GM12872 (cell line): ENCODE measurements around the gene A3GALT2.

ENCODE experiments used
- TF ChIP-seq, protein P1 (sequence below): IDR thresholded peaks from 3 replicates; pipeline ENCODE4 v1.5.1; 2011; ENCODE audit warnings: low read depth, mild to moderate bottlenecking, low read length, moderate library complexity; ENCODE audit not compliant: insufficient read depth

Gene A3GALT2

DNA sequence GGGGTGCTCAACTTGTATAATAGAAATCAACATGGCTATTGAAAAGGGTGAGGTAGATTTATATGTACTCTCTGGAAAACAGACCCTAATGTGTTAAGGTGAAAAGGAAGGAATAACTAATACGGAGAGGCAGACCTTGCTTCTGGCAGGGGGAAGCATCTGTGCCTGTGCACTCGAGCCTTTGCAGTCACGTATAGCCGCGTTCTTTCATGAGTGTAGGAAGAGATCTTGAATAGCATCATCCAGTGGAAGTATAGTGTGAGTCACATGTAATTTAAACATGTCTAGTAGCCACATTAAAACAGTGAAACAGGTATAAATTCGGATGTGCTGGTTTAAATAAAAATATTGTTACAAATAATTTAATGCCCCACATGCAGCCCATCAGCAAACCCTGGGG, 3.0 kb downstream of the A3GALT2 start:
- TF ChIP-seq, protein P1, sequence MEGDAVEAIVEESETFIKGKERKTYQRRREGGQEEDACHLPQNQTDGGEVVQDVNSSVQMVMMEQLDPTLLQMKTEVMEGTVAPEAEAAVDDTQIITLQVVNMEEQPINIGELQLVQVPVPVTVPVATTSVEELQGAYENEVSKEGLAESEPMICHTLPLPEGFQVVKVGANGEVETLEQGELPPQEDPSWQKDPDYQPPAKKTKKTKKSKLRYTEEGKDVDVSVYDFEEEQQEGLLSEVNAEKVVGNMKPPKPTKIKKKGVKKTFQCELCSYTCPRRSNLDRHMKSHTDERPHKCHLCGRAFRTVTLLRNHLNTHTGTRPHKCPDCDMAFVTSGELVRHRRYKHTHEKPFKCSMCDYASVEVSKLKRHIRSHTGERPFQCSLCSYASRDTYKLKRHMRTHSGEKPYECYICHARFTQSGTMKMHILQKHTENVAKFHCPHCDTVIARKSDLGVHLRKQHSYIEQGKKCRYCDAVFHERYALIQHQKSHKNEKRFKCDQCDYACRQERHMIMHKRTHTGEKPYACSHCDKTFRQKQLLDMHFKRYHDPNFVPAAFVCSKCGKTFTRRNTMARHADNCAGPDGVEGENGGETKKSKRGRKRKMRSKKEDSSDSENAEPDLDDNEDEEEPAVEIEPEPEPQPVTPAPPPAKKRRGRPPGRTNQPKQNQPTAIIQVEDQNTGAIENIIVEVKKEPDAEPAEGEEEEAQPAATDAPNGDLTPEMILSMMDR: no peak

DNA sequence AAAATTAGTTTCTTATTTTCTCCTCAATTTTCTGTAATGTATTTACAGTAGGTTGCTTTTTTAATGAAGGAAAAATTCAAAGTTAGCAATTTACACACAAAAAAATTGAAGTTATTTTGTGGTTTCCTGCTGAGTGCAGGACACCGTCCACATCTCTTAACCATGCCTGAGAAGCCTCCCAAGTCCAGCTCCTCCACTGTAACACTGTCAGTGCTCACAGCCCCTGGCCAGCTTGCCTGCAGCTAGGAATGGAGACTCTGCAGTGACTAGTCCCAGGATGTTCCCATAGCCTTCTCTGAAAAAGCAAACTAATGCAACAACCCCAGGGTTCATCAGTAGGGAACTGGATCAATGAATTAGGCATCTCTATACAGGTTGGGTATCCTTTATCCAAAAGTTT, 3.5 kb downstream of the A3GALT2 start:
- TF ChIP-seq, protein P1: no peak

DNA sequence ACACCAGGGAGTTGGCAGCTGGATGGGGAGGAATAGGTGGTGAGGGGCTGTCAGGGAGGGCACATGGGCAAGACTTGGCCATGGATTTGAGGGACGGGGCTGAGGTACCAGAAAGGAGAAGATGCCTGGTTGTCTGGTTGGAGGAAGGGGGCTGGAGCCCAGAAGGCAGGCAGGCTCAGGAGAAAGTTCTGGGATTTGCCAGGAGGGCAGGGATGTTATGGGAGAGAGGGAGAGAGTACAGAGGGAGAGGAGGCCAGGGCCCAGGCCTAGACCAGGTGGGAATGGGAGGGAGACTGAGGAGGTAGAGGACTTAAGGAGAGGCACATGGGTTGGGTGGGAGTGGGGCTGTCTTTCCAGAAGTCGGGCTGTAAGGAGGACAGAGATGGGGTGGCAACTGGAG, 4.3 kb downstream of the A3GALT2 start:
- TF ChIP-seq, protein P1: no peak

DNA sequence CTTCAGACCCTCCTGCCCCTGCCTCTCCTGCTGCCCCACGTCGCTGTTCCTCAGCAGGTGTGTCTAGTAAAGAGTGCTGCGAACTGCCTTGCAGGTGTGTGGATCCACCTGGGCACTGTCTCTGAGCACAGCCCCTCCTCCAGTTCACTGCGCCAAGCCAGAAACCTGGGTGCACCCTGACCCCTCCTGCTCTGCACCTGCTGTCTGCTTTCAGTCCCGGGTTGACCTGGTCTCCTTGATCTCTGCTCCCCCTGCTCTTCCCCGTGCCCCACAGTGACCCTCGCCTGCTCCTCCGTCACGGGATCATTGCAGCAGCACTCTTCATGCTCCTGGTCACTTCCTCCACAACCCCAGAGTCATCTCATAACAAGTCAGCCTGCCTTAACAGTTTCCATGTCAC, 6.5 kb downstream of the A3GALT2 start:
- TF ChIP-seq, protein P1: no peak

DNA sequence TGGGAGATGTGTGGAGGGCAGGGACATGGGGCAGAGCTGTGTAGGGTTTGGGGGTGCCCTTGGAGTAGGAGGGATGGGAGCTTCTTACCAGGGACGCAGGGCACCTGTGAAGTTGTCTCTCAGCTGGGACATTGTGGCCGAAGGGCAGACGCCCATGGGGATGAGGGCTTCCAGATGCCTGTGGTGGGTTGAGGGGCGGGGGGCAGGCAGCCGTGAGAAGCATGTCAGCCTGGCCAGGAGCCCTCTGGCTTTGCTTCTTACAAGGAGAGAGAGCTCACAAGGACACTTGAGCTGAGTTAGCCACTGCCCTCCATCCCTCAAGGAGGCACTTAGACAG, 8.5 kb downstream of the A3GALT2 start:
- TF ChIP-seq, protein P1: no peak

DNA sequence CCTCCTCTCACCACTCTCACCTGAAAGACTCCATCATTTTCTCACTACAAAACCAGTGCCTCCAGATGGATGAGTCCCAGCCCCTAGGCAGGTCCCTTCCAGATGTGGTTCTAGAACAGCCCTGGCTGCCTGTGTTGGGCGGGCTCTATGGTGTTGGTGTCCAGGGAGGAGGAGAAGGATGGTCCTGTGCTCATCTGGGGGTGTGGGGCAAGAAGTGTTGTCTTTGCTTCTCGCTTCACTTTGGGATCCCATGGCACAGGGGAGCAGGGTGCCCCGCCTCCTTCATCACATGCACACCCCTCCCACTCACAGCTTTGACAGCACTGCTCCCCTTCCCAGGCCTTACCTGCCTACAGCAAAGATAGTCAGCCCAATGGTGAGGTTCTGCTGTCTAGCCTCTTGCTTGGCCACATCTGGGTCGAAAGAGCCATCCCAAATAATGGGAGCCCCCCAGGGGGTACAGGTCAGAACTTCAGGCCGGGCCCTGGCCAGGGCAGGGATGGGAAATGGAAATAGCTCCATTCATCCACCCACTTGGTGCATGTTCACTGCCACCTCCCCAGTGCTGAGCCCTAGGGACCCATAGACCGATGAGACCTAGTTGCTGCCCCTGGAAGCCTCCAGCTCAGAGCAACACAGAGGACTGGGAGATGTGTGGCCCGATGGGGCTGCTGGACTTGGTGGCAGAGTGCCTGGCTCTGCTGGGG, 9.0 kb downstream of the A3GALT2 start:
- TF ChIP-seq, protein P1: no peak

DNA sequence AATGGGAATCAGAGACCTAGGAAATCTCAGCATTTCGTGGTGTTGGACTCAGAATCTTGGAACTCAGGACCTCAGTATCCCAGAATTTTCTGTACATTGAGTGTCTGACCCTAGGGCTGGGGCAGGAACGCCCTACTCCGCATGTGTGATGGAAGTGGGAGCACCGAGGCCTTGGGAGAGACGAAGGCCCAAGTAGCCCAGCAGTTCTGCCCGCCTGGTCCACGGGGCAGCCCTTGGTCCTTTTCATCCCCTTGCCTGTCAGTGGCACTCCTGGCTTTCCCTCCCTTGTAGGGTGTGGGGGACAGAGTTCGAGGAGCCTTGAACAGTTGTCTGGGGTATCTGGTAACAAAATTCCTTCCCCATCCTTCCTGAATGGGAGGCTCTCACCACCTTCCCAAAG, 10.2 kb downstream of the A3GALT2 start:
- TF ChIP-seq, protein P1: no peak
